GM18499 (cell line): ENCODE data around the gene POLR3GL.

Experiments used
- ATAC-seq: cut with Tn5 transposase; IDR thresholded peaks from one replicate; pipeline ENCODE4 v1.9.1; 2021; ENCODE audit warnings: moderate number of reproducible peaks; ENCODE audit not compliant: insufficient read depth, unreplicated experiment

POLR3GL gene

GRCh38 chr1:145990249-145990855 lies 25.9 kb downstream of the POLR3GL start:
- ATAC-seq, result no peak

DNA sequence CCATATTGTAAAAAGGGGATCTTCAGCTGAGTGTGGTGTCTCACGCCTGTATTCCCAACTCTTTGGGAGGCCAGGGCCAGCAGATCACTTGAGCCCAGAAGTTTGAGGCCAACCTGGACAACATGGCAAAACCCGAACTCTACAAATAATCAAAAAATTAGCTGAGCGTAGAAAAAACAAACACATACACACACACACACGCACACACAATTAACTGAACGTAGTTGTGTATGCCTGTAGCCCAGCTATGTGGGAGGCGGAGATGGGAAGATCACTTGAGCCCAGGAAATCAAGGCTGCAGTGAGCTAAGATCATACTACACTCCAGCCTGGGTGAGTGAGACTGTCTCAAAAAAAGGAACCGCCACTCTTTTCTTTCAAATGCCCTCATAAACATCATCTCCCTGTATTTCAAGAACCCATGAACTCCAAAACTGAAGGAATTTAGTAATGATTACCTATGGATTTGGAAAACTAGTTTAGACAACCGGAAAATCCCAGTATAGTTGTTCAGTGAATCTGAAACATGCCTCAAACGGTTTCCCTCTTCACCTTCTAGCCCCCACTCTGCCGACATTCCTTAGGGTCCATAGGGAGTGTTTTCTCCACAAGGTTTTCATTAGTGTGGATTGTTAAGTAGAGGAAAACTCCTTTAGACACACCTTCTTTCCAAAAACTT lies 27.4 kb downstream of the POLR3GL start:
- no peak for ATAC-seq

DNA sequence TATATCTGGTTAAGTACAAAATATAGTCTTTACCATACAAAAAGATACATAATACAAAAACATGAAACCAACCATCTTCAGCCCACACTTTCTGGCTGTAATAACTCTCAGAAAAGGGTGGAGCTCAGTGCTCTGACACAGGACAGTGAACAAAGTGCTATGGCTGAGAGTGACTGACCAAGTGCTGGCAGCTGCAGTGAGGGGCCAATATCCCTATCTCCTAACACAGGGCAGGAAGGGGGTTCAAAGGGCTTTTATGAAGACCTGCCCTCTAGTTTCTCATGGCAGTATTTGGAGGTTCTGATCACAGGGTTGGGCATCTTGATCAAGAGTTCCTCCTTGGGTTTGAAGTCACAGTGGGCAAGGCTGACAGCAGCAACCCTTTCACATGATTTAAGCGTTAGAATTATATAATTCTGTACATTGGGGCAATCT lies 28.0 kb downstream of the POLR3GL start:
- ATAC-seq, result no peak

DNA sequence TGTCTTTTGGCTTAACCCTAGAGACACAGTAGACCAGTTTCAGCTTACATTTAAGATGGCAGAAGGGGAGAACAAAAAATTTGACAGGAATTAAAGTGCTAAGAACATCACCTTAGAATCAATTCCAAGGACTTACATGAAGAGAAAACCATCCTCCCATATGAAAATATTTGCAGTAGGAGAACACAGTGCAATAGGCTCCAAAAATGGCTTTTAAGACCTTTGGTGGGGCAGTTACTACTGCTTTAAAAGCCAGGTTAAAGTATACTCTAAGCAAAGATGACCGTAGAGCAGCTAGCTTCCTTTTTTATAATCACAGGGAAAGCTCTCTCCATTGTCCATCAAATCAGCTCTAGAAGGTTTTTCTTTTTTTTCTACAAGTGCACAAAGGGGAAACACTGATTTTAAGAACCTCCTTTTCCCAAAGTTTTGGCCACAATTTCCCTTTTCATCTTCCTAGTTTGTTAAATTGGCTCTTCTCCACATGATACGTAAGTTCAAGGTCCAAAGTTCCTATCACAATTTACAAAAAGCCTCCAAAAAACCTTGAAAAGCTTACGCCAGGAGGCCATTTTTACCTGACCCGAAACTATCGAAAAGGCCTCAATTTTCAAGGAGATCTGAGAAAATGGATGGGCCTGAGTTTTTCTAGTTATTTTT lies 28.6 kb downstream of the POLR3GL start:
- ATAC-seq, result no peak

GRCh38 chr1:145993618-145994390 lies 29.3 kb downstream of the POLR3GL start:
- ATAC-seq, result no peak

DNA sequence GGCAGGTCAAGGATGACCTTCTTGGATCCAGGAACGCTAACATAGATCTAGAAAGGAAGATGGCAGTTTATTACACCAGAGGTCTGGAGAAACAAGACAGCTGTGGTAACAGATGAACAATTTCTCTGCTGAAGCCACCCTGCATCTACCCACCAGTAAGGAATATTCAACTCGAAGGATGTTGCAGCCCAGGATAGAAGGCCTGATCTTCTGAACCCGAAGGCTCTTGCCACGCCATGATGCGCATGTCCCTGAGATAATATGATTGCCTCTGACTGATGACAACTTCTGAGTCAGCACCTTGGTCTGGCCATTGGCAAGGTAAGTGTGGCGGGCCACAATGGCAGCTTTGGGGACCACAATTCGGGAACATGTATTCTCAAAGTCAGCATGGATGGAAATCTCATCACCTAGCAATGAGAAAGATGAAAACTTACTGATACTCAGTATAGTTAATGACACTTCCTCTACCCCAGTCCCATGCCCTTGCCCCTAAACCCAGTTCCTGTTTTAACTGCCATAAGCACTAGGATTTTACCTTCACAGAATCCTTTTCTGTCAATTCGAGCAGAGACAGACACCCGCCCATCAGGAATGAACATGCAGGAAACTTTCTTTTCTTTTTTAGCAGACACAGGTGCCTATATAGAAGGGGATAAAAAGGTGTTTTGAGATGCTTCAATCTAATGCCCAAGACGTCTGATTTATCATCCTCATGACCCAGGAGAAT lies 30.1 kb downstream of the POLR3GL start:
- ATAC-seq, result no peak

- ATAC-seq, result no peak
These were observed 30.8 kb downstream of the POLR3GL start for GRCh38 chr1:145995148-145995881.

- ATAC-seq, result no peak
These were observed 31.5 kb downstream of the POLR3GL start for GRCh38 chr1:145995964-145996432.

DNA sequence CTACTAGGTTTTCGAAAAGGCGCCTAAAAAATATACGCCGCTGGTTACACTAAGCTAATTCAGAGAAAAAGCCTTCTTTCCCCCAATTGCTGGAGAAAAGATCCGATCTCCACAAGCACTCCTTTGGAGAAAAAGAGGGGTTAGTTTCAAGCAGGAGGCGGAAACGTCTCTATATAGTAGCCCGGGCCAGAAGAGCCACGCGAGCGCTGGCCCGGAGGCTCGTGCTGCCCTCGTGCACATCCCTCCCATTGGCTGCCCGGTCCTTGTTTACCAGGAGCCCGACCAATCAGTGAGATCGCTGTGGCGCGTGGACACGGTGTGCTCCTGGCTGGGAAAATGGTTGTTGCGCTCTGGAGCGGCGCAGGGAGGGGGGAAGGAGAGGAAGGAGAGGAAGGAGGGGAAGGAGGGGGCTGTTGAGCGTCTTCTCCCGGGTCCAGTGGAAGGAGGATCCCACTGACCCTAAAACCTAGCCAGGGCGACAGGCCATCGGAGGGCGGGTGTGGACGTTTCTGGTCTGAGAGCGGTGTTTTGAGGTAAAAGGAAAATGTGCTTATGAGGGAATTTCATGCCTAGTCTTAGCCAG lies 32.0 kb downstream of the POLR3GL start, which contains the start of gene TXNIP:
Gene TXNIP (minus strand): TSS at position 147 of the 583 bp plus-strand sequence. CDS start 313 bp downstream, outside the sequence.
- ATAC-seq, result peak; percentile 72

DNA sequence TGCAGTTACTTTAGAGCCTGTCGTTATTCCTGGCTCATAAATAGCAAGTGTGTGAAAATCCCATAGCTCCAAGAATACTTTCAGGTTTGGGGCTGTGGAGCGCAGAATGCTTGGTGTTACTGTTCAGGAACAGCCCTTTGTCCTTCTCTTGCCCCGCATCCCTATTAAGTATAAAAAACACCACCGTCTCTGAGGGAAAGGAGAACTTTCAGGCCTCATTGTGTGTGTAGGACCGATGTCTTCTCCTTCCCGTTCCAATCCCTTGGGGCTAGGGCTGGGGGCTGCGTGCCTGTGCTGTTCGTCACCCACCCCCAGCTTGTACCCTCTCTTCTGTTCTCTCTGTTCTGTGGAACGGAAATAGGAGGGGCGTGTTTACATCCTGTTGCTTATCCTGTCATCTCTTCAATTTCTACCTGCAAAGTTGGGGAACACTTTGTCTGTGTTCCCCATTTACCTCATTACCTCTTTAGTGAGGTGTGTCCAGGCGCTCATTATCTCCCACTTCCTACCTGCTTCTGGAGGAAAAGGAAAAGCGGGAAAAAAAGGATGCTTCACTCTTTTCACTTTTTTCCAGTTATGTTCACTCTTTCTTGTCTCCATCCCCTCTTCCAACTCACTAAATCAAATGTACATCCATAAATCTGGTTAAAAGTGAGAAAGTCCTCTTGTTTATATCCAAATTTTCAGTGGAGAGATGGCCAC lies 32.7 kb downstream of the POLR3GL start:
- ATAC-seq, result no peak

DNA sequence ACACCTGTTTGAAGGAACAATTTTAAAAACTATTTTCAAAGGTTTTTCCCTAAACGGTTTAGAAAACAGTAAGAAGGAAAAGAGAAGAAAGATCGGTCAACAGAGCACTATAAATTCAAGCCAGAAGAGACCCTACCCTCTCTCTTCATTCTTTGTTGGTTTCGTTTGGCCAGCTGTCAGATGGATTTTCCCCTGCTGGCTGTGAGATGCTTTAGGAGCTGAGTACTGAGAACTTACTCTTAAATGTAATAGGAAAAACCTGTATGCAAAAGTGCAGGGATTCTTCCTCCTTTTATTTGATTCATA lies 33.2 kb downstream of the POLR3GL start:
- no peak for ATAC-seq

DNA sequence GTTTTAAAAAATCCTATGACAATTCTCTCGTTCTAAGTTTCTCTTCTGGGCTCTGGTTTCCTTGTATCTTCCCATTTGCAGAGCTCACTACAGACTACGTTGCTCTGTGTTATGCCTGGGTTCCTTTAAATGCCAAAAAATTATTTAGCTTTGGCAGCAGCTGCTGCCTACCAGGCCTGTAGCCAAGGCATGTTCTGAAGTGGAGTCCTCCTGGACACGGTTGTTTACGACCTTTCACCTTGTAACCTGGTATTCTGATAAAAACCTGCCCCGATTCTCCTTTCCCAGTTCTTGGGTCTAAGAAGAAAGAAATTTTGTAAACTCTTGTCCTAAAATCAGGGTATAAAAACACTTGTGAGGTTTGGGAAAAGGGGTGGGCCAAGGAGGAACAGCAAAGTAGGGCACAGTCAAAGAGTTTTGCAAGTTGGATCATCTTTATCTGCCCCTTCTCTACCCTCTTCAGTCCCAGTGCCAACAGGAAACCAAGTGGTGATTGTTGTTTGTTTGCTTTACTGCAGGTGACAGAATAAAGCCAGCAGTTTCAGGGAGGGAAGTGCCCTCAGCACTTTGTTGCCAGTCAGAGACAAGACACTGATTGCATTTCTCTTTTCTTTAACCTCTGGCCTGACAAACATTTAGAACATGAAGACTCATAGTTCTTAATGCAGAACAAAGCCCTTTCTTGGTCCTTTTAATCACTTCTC lies 35.0 kb downstream of the POLR3GL start:
- ATAC-seq, result no peak

GRCh38 chr1:146001709-146002108 lies 37.2 kb downstream of the POLR3GL start:
- ATAC-seq, result no peak

- ATAC-seq, result no peak
These were observed 43.1 kb downstream of the POLR3GL start for GRCh38 chr1:146007489-146008133.

- no peak for ATAC-seq
These were observed 45.7 kb downstream of the POLR3GL start for GRCh38 chr1:146010126-146010738.

DNA sequence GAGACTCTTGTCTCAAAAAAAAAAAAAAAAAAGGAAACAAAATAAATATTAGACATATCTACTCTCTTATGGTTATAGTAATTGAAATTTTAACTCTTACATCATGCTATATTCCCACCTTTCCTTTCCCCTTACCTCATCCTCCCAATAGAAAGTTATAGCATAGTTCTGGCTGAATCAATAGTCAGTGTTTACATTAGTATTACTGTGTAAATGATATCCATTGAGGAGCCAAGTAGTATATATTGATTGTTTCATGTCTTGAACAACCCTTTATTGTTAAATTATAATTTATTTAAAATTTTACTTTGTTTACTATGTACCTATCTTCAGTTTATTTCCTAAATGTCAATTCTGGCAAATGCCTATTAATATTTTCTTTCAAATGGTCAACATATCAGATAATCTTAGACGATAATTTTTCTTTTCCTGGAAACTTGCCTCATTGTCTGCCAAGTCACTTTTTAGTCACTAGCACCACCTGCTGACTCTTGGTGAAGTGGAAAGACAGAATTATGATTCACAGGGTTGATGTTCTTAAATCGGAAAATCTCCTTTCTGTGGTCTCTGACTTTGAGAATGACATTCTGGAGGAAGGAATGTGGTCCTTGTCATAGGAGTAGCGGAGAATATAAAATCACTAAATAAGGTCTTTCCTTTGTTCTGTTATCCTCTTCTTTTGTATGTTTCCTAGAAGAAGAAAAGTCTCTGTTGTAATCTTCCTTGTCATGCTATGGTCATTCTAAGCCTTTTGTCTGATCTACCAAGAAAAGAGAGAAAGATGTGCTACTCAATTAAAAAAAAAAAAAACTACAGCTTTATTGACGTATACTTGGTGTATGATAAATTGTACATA lies 48.4 kb downstream of the POLR3GL start:
- no peak for ATAC-seq
